ENCODE results near the gene MEFV.
A peak's percentile ranks its signal among the peaks of the same experiment; 100 is the strongest.
"Not testable (repeated sequence)": the region's sequence is repeated elsewhere in the genome, so short reads cannot be mapped to it uniquely, and the experiment has no call there.

The MEFV gene

DNA sequence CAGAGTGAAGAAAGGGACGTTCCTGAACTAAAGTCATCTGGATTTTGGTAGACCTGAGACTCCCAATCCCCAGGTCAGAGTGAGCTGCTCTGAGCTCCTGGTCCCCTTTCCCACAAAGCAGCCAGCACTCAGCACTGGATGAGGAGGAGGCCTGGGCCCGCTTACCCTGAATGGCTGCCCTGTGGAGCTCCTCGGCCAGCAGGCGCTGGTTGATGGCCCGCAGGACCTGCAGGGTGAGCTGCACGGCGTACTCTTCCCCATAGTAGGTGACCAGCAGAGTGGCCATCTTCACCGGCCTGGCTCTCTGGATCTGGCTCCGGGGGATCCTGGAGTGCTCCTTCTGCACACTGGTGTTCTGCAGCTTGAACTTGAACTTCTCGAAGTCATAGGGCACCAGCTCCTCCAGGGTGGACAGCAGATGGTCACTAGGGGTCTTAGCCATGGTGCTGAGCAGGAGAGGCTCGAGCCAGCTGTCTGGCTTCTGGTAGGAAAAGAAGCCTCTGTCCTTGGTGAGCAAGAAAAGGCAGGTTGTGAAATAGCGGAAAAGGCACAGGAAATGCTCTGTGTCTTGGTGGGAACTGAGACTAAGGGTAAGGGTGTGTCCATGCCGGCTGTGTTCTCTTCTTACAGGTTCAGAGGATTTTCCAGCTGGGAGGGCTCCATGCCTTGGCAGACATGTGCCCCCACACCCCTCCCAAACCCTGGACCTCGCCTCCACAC, at the start of gene MEFV:
TSS of gene MEFV (minus strand) at position 488 of the 720 bp plus-strand sequence. CDS start at position 442, 46 bp downstream.
- DNase-seq (ENCODE audit: low spot score), result no peak

- no peak for DNase-seq (ENCODE audit: low spot score)
Observed at GRCh38 chr16:3306078-3306477, 49.6 kb upstream of the MEFV start.

GRCh38 chr16:3305109-3306068, 49.0 kb upstream of the MEFV start, which contains the start of the genes TIGD7 and ZNF75A:
Gene TIGD7 (minus strand): TSS chr16:3305430. CDS start chr16:3300614, 4,816 bp downstream.
Gene ZNF75A (plus strand): TSS chr16:3305497. CDS start chr16:3308429, 2,932 bp downstream.
- DNase-seq (ENCODE audit: low spot score), result peak; percentile 94

DNA sequence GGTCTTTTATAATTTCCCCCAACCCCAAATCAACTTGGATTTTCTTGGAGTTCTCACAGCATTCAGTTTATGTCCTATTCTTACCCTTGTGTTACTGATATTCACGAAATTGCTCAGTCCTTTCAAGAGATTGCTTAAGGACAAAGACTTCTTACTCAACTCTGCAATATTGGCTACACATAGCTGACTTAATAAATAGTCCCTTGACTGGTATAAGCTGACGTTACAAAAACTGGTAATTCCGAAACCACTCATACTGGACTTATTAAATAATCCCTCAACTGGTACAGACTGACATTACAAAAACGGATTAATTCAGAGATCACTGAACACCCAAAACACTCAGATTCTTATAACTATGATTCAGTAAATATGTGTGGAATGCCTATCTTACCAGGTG, 47.9 kb upstream of the MEFV start:
- no peak for DNase-seq (ENCODE audit: low spot score)

DNA sequence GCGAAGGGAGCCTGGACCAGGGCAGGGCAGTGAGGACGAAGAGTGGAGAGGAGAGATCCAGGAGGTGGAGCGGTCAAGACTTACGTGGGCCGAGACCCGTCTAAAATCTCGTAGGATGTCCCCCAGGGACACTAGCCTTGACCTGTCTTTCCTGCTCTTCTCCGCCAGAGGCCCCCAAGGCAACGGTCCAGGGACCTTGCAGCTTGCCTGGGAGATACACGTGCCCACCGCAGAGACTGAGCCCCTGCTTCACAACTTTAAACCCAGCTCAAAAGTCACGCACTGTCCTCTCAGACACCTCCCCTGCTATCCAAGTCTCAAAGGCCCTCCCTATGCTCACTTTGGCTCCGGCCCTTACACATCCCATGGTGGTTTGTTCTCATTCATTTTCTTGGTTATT, 39.4 kb upstream of the MEFV start:
- DNase-seq (ENCODE audit: low spot score), result no peak

- no peak for DNase-seq (ENCODE audit: low spot score)
Observed at GRCh38 chr16:3295209-3295608, 38.8 kb upstream of the MEFV start.

DNA sequence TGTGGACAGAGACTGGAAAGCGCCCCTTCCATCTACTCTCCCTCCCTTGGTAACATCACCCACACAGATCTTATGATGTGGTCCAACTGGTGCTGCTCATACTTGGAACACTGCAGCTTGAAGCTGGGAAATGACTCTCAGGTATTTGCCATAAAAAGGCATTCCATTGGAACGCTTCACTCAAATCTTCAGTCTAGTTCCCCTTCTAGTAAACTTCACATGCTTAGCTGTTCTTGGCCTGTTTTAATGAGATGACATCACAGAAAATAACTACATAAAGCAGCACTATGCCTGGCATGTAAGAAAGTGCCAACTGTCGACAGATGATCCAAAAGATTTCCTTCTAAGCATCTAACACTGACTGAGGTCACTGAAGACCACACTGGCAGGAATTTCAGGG, 36.2 kb upstream of the MEFV start:
- no peak for DNase-seq (ENCODE audit: low spot score)

GRCh38 chr16:3289998-3290673, 33.7 kb upstream of the MEFV start:
- no peak for DNase-seq (ENCODE audit: low spot score)

- no peak for DNase-seq (ENCODE audit: low spot score)
Observed at GRCh38 chr16:3285131-3285530, 28.7 kb upstream of the MEFV start.

DNA sequence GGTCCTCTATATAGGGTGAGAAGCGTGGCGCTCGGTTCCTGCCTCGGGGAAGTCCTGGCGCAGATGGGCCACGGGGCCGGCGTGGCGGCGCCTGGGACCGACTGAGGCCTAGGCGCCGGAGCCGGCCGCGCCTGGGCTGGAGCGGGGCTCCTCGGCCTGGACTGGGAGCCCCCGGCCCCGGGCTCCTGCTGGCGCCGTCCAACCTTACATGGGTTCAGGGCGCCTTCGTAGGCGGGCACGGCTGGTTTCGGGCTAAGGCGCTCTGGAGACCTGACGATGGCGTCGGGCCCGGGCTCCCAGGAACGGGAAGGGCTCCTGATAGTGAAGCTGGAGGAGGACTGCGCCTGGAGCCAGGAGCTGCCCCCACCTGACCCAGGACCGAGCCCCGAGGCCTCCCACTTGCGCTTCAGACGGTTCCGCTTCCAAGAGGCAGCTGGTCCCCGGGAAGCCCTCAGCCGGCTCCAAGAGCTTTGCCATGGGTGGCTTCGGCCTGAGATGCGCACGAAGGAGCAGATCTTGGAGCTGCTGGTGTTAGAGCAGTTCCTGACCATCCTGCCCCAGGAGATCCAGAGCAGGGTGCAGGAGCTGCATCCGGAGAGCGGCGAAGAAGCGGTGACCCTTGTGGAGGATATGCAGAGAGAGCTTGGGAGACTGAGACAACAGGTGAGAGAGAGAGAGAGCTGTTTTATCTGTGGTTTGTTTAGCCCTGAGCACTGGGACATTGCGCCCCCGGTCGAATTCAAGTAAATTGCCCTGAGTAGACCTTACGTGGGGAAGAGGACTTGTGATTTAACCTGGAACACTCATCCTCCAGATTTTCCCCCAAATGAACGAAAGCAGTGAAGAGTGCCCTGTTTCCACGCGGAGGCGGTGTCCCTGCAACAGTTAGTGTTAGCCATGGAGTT, 27.4 kb upstream of the MEFV start:
- no peak for DNase-seq (ENCODE audit: low spot score)

DNA sequence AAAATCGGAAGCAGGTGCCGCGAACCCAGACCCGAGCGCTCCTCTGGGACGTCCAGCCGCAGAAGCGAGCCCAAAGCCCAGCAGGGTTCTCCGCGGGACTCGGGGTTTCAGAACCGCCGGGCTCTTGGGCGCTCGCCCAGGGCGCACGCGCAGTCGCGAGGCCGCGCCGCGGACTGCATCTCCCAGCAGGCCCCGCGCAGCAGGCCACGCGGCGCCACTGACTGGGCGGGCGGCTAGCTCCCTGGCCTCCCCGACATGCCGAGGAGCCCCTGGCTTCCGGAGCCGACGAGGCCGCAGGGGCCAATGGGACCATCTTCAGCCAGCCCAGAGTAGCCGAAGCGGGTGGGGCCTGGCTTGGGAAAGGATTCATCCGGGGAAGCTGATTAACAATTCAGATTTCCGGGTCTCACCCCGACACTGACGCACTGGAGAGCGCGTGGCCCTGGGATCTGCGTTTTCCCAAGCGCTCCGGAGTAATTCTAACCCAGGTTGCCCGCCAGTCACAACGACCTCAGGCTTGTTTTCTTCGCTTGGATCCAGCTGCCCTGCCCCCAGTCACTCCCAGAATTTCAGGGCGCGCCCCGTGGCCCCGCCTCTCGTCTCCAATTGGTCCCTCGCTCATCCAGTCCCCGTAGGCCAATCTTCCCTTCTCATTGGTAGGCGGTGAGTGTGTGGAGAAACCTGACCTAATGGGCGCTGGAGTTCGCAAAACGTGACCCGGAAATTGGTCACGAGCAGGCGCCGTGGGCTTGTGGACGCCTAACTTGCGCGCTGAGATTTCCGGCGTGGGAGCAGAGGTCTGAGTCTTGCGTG, 26.5 kb upstream of the MEFV start, which contains the start of gene ZNF263:
TSS of gene ZNF263 (plus strand) at position 762 of the 813 bp plus-strand sequence. CDS start 328 bp downstream, outside the sequence.
- peak; percentile 98 for DNase-seq (ENCODE audit: low spot score)

DNA sequence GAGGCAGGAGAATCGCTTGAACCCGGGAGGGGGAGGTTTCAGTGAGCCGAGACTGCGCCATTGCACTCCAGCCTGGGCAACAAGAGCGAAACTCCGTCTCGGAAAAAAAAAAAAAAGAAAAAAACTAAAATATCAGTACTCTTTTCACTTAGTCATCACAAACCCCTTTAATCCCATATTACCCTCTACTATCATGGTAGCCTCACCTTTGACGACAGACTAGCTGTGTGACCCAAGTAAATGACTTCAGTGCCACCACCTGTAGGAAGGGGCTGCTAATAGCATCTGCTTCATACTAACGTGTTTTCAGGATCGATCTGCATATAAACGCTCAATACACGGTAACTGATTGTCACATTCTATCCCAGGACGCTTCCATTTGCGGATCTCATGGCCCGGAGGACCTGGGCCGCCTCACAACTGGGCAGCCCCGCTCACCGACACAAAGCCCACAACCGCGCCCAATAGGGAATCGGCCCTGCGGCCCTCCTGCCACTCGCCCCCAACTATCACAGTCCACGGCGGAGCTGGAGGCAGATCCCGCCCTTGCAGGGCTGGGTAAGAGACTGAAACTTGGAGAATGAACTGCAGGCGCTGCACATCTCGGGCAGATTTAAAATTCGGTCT, 25.8 kb upstream of the MEFV start:
- DNase-seq (ENCODE audit: low spot score), result no peak

DNA sequence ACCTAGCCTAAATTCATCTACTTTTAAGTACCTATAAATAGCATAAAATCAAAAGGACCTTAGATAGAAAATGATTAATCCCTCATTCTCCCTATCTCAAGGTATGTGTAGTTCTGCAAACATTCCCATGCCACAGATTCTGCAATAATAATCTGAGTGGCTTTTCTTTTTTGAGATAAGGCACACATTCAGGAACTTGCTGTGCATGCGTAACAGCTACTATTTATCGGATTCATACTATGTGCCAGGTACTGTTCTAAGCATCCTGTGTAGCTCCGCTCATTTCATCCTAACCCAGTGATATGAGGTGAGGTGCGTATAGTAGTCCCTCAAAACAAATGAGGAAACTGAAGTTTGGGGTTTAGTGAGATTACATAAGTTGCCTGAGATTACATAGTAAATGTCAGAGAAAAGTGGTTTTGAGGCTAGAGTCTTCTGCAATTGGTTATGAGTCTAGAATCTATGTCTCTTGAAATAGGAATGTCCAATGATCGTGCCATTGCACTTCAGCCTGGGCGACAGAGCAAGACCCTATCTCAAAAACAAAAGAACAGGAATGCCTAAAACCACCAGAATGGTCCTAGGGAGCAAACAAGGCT, 24.9 kb upstream of the MEFV start:
- no peak for DNase-seq (ENCODE audit: low spot score)

GRCh38 chr16:3276679-3277078, 20.2 kb upstream of the MEFV start:
- DNase-seq (ENCODE audit: low spot score), result no peak

DNA sequence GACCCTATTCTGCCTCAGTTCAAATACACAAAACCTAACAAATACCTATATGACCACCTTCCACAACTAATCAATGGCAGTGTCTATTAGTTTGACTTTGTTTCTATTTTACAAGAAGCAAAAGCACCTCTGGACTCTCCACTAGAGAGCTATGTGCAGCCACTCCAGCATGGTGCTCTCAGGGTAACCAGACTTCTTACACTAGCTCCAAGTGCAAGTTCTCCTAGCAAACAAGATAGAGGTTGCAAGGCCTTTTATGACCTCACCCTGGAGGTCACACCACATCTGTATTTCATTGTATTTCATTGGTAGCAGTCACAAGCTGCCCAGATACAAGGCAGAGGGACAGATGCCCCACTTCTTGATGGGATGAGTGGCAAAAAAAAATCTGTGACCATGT, 18.5 kb upstream of the MEFV start:
- no peak for DNase-seq (ENCODE audit: low spot score)

DNA sequence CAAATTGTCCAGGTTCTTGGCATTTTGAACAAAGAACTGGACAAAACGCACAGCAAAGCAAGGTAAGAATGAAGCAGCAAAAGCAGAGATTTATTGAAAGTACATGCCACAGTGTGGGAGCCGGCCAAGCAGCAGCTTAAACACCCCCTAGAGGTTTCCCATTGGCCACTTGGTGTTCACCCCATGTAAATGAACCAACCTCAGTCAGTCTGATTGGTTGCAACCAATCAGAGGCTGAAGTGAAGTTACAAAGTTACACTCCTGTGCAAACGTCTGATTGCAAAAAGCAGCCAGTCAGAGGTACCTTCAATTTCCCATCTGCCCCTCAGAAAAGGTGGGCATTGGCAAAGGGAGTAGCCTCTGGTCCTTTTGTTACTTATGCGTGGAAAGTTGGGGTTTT, 18.1 kb upstream of the MEFV start:
- DNase-seq (ENCODE audit: low spot score), result no peak

GRCh38 chr16:3271281-3271680, 14.8 kb upstream of the MEFV start:
- DNase-seq (ENCODE audit: low spot score), result not testable (repeated sequence)

GRCh38 chr16:3270718-3271117, 14.3 kb upstream of the MEFV start:
- DNase-seq (ENCODE audit: low spot score), result not testable (repeated sequence)

GRCh38 chr16:3268294-3268693, 11.9 kb upstream of the MEFV start:
- no peak for DNase-seq (ENCODE audit: low spot score)

Data from putamen (tissue), 1 donor.